ENCODE measurements around the gene FAM83C.

FAM83C gene

DNA sequence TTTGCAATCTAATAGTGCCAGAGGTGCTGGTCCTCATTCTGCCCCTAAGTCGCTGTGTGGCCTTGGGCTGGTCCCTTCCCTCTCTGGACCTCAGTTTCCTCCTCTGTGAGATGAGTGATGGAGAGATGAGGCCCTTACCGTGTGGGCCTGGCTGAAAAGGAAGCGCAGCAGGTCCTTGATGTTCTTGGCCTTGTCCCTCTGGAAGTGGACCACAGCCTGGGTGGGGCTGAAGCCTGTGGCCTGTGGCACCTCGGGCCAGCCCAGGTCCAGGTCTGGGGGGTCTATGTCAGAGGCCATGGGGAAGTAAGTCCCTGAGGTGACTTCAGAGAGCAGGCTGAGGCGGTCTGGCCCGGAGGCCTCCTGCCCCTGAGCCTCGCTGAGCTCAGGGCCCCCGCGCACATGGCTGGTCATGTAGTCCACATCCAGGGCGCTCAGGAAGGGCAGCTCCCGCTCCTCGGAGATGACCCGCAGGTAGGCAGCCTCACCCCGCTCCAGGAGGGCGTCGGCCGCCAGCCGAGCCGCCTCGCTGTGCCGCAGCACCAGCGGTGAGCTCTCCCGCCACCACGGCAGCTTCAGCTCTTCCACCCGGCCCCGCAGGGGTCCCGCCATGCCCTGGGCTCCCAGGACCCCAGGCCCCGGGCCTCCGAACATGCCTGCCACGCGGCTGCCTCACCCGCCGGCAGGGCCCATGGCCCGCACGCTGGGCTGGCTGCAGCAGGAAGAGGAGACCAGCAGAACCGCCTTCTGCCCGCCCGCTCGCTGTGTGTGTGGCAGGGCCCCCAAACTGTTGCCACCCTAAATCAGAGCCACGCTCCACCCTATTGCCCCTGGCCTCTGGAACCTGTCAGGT lies at the start of gene FAM83C:
Gene FAM83C (minus strand): TSS at position 772 of the 850 bp plus-strand sequence. CDS start 121 bp downstream, at position 651.
- no peak for DNase-seq (ENCODE audit: low read depth)

- DNase-seq (ENCODE audit: low read depth): no peak
These were observed 49.3 kb upstream of the FAM83C start for GRCh38 chr20:35341366-35342028.

GRCh38 chr20:35340436-35340835 lies 48.2 kb upstream of the FAM83C start:
- DNase-seq (ENCODE audit: low read depth): no peak

DNA sequence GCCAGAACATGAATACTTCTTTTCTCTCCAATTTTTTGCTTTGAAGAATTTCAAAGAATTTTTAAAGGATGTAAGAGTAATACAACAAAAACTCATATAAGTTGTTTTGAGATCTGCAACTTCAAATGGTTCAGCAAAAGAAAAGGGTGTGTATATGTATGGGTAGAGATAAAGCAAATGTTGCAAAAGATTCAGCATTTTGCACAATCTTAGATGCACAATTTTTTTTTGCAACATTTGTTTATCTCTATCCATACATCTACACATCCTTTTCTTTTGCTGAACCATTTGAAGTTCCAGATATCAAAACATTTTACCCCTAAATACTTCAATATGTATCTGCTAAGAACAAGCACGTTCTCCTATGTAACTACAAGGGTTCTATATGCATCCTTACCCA lies 47.4 kb upstream of the FAM83C start:
- DNase-seq (ENCODE audit: low read depth): no peak

DNA sequence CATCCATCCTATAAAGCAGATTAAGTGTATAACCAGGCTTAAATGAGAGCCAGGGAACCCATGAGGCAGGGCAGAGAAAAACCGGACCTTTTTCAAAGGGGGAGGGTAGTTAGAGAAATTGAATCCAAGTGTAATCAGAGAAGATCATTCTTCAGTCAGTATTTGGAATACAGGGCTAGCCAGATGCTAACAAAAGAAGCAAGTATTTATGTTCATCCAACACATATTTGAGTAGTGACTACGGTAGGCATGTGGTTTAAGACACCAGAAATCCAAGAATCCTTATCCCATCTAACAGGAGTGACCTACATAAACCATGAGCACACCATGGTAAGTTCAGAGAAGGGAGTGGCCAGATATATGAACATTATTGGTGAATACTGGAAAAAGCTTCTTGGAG lies 46.8 kb upstream of the FAM83C start:
- peak; percentile 79 for DNase-seq (ENCODE audit: low read depth)

GRCh38 chr20:35334311-35335101 lies 42.3 kb upstream of the FAM83C start:
- DNase-seq (ENCODE audit: low read depth): peak; percentile 70

- no peak for DNase-seq (ENCODE audit: low read depth)
These were observed 41.4 kb upstream of the FAM83C start for GRCh38 chr20:35333606-35334005.

DNA sequence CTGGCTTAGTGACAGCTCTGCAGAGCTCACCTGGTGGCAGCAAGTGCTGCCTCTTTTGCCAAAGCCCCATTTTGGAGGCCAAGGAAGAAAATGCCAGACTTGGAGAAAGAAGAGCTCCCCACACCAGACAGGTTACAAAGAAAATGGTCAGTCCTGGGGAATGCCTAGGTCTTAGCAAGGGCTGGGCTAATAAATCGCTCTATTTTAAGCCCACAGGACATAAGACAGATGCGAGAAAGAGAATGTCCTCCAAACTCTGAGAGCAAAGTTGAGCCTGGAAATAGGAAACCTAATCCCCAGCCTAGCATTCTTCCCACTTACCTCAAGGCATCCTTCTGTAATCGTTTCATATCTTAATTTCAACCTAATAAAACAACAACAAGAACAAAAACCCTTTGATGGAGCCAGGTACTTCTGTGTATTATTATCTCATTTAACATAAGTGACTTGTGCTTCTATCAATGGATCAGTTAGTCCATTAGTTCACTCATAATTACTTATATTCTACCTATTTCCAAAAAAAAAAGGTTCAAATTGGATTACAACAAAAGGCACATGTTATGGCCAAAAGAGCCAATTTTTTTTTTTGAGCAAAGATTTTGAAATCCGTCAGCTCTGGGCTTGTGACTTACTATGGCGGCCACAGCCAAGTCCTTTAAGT lies 40.4 kb upstream of the FAM83C start:
- no peak for DNase-seq (ENCODE audit: low read depth)

DNA sequence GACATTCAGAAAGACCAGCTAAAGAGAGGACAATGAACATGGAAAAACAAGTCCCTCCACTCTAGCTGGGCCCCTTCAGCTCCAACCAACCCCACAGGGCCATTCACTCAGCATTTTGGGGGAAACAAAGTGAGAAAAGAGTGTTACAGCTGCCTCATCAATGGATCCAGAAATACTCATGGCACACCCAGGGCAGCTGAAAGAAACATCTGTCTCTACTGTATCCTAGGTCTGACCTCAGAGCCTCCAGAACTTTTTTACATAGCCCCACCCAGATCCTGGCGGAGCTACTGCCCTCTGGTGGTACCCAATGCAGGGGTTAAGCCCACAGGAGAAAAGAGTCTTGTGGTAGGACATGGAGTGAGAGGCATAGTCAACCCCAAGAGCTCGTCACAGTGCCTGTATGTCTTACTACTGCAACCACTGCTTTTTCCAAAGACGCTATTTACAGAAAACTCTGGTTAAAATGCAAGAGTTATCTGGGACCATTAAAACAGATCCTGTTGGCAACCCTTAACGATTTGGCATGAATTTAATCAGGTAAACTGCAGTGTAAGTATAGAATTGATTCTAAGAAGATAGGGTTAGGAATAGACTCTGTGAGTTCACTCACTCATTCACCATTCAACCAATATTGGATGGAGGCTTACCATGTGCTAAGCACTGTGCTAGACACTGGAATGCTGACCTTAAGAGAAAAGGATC lies 37.4 kb upstream of the FAM83C start:
- no peak for DNase-seq (ENCODE audit: low read depth)

- DNase-seq (ENCODE audit: low read depth): no peak
These were observed 36.5 kb upstream of the FAM83C start for GRCh38 chr20:35328689-35329088.

DNA sequence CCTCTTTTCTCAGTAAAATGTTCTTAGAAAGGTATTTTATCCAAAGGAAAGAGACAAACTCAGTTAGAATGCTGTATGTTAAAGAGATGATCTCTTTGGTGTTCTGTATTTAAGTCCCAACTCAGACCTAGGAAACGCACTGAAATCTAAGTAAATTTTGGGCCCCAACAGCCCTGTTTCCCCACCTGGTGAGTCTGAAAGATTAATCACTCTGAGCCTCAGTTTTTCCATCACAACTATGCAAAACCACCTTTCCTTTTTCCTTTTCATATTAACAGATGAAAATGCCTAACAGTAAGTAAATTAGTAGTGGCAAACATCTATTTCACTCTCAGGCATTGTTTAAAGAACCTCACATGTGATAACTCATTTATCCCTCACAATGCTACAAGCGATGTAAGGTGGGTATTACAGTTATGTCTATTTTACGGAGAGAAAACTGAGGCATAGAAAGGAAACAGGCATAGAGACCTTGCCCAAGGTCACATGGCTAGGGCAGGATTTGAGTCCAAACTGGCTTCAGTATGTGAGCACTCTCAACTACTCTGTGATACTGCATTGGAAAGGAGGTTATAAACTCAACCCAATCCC lies 36.0 kb upstream of the FAM83C start:
- DNase-seq (ENCODE audit: low read depth): no peak

DNA sequence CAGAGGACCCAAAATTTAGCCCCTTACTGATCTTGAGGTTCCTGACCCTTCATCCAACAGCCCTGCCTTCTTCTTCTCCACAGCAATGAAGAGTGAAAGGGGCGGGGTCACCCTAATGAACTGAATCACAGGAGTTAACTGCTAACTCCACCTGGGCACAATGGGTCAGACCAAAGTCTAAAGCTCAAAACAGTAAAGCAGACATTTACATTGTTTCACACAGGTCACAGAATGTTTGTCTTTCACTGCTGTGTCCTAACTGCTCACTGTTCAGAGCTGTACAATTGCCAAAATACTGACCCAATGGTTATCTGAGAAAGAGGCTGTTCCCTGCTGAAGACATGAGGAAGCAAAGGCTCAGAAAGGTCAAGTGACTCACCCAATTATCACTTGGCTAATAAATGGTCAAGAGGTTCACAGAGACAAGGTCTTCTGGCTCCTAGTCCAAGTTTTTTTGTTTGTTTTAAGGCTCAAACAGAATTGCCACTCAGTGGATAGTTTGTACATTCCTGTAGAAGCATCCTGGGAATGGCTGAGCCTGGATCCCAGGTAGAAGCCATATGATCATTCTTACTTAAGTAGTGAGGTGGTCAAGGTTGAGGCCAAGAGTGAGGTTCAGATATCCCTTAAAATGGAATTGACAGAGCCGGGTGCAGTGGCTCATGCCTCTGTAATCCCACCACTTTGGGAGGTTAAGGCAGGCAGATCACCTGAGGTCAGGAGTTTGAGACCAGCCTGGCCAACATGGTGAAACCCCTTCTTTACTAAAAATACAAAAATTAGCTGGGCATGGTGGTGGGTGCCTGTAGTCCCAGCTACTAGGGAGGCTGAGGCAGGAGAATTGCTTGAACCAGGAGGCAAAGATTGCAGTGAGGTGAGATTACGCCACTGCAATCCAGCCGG lies 35.1 kb upstream of the FAM83C start:
- no peak for DNase-seq (ENCODE audit: low read depth)

- no peak for DNase-seq (ENCODE audit: low read depth)
These were observed 34.5 kb upstream of the FAM83C start for GRCh38 chr20:35326740-35327073.

DNA sequence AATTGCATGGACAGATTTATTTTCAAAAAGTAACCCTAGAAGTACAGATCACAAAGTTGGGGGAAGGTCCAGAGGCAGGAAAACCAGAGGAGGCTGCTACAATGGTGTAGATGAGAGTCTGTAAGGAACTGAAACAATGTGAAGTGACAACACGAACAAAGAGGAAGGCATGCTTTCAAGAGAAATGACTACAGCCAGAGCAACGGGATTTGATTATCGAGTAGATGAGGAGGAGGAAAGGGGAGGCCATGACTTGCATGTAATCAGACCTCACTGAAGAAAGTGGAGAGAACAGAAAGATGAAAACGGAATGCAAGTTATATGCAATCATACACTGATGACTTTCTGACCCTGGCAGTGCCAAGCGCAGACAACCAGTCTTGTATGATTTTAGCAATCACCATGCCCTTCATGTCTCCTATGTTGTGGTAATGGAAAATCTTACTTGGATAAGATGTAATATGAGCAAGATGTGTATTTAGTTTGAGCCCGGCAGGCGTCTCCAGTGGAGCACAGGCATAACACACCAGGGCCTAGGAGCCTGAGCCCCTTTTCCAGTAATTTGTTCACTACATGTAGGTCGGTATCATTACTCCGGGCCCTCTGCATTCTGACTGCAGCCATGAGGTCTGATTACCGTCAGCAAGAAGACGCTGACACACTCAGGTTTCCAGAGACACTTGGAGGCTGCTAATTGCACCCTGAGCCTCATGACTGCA lies 34.0 kb upstream of the FAM83C start:
- no peak for DNase-seq (ENCODE audit: low read depth)

DNA sequence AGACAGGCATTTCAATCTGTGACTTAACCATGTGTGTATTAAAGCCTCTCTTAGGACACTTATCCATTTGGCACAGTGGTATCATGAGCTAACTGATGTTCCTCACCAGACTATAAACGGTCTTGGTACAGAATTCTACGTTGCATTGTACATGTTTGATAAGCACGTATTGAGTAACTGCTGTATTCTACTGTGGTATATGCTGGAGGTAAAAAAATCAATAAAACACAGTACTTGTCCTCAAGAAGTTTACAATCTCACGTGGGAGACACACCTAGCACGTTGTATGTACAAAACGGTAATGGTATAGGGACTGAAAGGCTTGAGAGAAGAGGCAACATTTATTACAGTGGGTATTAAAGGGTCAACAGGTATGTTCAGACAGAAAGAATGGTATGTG lies 33.2 kb upstream of the FAM83C start:
- no peak for DNase-seq (ENCODE audit: low read depth)

GRCh38 chr20:35320396-35321126 lies 28.3 kb upstream of the FAM83C start:
- DNase-seq (ENCODE audit: low read depth): peak; percentile 61

- DNase-seq (ENCODE audit: low read depth): no peak
These were observed 27.6 kb upstream of the FAM83C start for GRCh38 chr20:35319871-35320197.

GRCh38 chr20:35319192-35319870 lies 27.1 kb upstream of the FAM83C start:
- DNase-seq (ENCODE audit: low read depth): no peak
